Activated naive CD4-positive, alpha-beta T cell treated with Interleukin-2 at 50 U/mL for 16 hours (primary cell): ENCODE results near the gene MROH2B.
"Not testable (repeated sequence)": the region's sequence is repeated elsewhere in the genome, so short reads cannot be mapped to it uniquely, and the experiment has no call there.

Source experiments
- DNase-seq: peaks from one replicate; pipeline ENCODE4 v3.0.0-alpha.2; 2020

Gene MROH2B

DNA sequence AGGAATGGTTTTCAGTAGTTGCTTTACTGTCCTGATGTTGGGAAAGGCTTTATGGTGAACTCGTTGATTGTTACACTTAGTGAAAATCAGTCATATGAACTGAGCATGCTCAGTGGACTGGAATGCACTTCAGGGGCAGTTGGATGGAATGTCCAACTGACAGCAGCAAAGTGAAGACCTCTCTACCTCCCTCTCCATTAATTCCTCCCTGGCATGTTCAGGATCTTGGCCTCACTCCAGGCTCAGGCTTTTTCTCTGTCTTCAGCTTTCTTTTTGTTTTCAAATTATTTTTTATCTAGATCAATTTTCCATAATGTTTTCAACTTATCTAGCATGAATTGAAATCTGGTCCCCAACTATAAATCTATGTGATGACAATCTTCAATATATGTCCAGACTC is at the start of gene MROH2B:
Gene MROH2B, minus strand, starts transcription at position 101 of the 400 bp plus-strand sequence. CDS start 490 bp downstream, outside the sequence.
- no peak for DNase-seq

DNA sequence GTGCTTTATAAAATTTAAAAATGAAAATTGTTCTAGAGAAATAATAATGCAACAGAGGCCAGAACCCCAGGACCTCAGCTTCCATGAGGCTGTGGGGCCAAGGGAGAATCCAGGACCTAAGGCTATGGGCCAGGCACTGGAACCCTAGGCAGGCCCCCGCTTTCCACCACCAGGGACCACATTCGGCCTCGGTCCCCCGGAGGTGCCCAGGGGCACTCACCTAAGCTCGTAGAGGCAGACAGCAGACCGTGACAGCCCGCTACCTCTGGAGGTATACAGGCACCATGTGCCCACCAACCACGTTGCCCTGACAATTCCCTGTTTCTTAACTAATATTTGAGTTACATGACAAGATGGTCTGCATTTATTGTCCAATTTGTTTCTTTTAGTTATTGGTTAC is 49.5 kb upstream of the MROH2B start:
- DNase-seq, result no peak

DNA sequence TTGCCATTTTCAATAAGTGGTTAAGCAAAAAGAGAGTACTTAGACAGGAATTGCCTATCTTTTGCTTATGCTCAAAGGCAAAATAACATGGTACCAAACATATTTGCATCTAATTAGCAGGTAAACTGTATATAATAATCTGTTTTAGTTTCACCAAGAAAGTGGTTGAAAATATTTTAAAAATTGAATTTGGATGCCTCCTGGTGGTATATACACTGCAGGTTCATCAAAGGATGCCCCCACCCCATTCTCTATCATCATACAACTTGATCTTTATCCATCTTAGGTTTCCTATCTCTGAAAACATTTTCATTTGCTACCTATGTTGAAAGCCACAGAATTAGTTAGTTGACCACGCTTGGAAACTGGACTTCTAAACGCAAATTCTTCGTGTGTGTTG is 47.0 kb upstream of the MROH2B start:
- DNase-seq, result no peak

DNA sequence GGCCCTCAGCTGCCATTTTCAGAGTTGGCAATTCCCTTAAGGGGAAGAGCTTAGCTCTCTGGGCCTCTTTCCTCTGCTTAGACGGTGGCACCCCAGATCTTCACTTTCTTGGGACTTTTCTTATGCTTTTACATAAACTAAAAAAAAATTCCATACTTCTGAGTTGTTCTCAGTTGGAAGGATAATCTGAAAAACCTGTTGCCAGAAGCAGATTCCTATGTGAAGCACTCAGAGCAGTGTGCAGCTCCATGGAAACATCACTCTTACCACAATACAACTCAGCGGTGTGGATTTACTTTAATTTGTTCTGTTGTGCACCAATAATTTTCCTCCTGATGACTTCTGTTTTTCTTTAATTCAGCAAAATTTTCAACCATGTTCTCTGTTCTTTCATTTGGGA is 44.1 kb upstream of the MROH2B start:
- no peak for DNase-seq

DNA sequence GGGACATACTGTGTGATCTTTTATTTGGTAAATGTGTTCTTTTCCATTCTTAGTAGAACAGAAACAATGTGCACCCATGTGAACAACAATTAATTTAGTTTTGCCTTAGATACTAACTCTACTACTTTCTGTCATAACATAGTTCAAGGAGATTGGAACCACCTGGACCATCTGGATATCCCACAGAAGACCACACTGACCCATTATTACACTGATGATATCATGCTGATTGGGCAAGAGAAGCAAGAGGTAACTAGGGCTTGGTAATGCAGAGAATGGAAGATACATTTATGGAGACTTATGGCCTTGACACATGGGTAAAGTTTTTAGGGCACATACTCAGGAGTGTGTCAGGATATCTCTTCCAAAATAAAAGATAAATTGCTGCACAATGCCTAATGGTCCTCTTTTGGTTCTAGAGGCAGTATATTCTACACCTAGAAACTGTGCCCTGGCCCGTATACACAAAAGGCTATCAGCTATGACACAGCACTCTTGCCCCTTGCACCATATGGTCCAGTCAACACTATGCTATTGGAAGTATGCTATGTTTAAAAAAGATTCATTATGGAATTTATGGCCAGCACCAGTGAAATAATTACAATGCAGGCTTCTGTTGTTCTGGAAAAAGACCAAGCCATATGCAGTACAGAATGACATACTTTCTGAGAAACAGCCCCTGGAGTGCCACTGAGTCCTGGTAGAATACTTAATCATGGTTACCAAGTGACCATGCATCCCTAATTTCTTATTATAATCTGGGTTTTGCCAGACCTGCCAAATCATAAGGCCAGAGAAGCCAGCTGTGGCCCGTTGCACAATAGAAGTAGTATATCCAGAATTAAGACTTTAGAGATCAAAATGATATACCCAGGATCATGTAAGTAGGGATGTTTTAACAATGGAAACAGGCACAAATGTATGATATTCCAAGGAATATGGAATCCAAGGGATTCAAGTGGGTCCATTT is 41.6 kb upstream of the MROH2B start:
- DNase-seq, result no peak

DNA sequence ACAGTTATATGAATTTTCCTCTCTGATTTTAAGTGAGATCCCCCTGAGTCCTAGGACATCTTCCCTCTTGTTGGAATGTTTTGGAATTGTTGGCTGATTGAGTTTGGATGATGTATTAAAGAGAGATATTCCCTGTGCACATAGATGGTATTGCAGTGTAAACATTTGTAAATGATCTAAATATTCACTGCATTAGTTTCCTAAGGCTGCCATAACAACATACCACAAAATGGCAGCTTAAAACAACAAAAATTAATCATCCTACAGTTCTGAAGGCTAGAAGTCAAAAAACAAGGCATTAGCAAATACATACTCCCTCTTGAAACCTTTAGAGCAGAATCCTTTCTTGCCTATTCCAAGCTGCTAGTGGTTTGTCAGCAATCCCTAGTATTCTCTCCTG is 38.0 kb upstream of the MROH2B start:
- no peak for DNase-seq

DNA sequence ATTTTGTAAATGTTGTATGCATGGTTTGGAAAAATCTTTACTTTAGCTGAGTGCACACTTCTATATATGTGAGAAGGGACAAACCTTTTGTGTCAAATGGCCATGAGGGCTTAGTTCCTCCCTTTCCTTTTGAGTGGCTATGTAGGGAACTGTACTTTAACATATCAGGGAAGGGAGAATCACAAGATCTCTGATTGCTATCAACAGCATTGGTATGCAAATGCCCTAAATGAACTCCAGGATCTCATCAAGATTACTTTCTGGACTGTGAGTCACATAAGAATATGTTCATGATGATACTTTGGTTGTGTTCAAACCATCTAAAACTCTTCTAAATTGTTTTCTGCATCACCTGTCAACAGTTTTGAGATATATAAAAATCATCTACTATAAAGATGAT is 31.2 kb upstream of the MROH2B start:
- DNase-seq, result no peak

DNA sequence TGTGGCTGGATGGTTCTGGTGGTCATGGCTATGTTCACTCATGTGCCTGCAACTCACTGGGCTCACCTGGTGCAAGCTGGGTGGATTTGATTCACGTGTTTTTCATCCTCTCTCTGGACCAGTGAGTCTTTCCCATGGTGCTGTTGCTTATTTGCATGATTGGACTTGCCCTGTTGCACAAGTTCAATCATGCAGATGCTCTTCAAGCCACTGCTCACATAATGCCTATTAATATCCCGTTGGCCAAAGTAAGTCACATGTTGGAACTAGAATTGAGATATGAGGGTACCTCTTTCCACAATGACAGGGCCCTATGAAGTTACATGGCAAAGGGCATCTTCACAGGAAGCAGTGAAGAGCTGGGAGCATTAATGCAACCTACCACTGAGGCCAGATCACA is 26.5 kb upstream of the MROH2B start:
- DNase-seq, result no peak

DNA sequence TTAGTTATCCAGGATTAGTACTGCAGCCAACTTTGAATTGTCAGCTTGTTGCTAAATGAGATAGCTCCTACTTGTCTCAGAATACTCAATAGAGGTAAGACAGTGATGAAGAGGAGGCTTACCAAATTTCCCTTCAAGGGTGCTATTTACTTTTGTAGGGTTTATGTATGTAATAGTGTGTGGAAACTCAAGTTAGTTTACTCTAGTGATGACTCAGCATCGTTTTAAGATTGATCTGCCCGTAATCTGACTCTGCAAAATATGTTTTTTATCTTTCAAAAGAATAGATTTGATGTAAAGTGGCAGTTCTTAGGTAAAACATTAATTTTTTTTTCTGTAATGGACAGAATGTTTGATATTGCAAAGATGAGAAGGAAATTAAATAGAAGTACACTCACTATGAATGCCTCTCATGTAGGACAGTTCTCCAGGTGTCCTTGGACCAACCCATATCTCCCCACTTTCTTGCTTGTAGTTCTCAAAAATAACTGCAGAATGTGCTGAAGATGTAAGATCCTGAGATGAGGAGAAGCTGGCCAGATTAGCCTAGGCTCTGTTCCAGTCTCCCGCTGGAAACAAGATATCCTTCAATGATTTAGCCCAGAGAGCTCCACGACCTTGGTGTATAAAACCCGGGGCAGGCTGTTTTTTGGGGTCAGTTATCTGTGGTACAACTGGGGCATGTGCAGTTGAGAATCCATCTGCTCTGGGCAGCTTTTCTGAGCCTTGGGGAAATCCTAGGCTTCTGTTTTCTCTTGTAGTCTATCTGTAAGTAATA is 24.4 kb upstream of the MROH2B start:
- DNase-seq, result no peak

DNA sequence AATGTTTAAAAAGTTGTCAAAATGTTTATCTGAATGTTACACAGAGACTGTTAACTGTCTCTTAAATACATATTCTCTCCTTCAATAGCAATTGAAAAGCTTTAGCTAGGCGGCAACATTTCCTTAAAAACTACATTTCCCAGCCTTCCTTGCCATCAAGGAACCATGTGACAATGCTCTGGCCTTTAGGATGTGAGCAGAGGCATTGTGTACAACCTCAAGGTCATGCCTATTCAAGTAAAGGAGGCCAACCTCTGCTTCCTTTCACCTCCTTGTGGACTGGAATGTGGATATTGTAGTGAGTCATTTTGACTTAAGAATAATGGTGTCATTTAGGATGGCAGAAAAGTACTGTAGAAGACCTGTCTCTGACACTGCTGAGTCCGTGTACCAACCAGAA is 23.7 kb upstream of the MROH2B start:
- no peak for DNase-seq

DNA sequence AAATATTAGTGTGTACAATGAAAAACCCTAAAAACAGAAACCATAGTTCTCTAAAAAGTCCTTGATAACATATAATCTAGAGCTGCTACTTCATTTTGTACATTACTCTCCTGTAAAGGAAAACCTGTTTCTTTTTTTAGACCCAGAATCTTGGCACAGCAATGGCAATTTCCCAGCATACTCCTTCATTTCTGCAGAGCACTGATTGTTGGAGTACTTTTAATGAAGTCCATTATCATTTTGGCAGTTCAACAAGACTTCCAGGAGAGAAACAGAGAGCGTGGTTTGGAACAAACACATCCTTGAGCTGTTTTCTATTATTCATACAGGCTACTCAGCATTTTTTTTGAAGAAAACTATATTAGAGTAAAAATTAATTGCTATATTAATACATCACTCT is 22.7 kb upstream of the MROH2B start:
- DNase-seq, result no peak

DNA sequence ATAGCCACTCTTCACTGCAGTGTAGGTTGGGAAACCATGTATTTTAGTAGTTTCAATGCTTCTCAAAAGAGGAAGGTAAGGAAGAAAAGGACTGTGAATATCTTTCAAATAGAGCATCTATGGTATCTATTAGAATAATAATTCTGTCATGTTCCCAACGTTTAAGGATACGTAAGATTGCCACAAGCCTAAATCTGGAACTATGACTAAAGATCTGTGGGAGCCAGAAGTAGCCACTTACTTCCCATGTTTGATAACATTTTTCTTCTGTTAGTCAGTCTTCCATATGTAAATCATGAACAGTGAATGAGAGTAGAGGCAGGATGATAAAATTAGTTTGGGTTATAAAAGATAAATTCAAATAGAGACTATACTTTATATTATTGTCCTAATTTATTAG is 16.3 kb upstream of the MROH2B start:
- no peak for DNase-seq

DNA sequence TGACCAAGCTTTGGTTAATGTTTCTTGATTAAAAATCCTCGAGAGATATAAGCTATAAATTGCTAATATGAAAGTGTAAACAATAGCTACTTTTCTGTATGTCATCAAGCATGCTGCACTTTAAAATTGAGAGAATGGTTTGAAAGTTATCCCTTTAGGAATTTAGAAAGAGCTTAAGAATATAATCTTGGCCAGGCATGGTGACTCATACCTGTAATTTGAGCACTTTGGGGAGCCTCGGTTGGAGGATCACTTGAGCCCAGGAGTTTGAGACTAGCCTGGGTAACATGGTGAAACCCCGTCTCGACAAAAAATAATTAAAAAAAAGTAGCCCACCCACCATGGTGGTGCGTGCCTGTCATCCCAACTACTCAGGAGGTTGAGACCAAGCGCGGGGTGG is 12.2 kb upstream of the MROH2B start:
- no peak for DNase-seq

DNA sequence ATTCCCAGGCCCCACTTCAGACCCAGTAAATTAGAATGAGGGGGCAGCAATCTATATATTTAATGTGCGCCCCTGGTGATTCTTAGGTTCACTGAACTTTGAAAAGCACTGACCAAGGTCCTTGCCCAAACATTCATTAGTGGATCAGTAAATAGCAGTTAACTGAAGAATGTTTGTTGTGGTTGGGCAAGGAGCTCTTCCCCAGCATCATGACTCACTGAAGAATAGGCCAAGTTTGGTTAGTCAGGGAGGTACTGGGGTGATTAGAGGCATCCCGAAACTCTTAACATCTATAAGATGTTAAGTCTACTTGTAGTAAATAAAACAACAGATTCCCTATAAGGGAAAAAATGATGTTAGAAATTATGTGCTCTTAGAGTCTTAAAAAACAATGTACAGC is 833 bp upstream of the MROH2B start:
- DNase-seq, result no peak

DNA sequence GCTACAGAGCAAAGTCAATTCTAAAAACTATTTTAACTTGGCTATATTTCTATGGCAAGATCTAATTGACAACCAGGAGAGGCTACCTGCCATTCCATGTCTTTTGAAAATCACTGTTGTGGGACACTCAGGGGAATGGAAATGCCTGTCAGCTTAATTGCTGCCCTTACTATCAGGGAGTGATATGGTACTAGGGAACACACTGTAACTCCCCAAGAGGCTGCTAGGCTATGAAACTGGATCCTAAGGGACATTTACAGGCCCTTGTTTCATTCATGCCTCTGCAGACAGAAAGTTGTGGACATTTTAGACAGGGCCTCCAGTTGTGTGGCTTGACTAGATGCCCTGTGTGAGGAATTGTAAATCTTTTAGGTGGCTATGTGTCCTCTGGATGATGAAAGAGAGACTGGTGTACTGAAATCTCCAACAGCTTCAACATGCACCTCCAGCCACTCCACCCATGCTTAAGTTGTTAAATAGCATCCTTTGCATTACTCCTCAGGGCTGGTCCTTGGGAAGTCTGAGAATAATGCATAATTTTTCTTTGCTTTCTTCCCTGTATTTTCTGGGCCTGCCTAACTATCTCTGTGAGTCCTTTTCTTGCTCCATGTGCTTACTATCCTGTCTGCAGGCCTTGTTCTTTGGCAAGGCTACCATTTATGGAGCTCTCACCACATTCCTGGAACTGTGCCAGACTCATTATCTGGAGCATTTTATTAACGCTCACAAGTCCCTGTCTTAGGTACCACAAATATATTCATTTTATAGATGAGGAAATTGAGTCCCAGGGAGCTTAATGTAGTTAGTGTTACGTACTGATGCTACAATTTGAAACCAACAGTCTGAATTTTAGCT is 3.2 kb downstream of the MROH2B start:
- DNase-seq, result no peak

DNA sequence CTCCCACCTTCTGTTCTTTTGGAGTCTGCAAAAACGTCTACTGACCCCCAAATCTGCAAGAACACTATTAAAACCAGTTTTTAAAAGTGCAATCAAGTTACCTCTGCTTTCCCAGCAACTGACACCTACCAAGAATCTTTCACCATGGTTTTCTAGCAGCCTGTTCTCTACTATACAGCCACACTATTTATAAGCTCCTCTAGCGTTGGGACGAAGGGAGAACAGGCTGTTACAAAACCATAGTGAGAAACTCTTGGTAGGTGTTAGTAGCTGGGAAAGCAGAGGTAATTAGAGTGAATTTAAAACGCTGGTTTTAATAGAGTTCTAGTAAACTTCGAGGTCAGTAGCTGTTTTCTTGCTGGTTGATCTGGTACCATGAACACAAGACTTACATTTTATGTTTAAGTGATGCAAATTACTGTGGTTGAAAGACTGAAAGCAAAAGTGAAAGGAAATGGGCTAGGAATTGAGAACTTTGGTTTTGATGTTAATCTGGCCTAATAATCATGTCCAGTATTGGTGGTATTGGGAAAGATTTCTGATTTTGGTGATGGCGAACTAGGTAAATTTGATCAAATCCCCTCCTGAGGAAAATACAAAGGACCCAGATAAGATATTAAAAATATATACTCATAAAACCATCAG is 5.3 kb downstream of the MROH2B start:
- DNase-seq, result no peak

DNA sequence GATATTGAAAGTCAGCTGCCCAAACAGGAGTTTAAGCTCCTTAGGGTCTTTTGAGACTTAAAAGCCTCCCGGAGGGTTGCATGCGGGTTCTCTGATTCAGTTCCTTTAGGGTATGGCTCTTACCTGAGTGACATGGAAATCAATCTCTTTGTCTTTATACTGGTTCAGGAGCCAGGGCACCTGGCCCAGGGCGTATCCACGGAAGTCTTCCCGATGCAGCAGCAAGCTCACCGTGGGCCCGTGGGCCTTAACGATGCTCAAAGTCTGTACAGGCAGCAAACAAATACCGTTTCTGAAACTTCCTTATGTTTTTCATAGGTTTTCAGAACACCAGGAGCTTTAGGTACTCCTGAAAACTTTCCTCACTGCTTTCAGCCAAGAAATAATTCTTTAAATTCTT is 13.2 kb downstream of the MROH2B start:
- no peak for DNase-seq

DNA sequence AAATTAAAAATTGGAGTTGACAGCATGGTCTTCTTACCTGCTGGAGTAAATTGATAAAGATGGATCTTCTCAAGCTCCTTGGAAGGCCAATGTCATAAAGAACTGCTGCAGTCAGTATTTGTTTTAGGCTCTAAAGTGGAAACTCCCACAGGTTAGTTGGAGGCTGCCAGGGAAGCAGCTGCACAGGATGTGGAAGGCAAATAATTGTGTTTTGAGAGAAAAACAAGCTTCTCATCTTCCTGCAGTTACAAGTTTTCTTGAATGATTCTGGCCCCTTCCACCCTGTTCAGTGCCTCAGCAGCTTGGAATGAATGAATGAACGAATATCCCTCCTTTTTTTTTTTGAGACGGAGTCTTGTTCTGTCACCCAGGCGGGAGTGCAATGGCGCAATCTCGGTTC is 13.9 kb downstream of the MROH2B start:
- DNase-seq, result no peak

DNA sequence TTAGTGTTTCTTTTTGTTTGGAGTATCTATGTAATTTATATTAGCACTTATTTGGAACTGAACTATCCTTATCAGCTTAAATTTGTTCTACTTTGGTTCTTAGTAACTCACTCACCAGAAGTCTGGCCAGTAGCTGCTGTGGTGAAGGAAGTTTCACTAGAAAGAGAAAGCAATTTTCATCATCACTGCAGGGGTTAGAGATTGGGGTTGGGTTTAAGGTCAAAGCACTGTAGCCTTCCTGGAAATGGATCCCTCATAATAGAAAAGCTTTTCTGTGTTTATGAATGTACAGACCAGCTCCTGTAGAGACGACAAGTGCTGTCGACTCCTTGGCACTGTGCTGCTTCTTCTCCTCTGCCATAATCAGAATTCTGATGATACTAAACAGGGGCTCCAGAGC is 22.2 kb downstream of the MROH2B start:
- no peak for DNase-seq

DNA sequence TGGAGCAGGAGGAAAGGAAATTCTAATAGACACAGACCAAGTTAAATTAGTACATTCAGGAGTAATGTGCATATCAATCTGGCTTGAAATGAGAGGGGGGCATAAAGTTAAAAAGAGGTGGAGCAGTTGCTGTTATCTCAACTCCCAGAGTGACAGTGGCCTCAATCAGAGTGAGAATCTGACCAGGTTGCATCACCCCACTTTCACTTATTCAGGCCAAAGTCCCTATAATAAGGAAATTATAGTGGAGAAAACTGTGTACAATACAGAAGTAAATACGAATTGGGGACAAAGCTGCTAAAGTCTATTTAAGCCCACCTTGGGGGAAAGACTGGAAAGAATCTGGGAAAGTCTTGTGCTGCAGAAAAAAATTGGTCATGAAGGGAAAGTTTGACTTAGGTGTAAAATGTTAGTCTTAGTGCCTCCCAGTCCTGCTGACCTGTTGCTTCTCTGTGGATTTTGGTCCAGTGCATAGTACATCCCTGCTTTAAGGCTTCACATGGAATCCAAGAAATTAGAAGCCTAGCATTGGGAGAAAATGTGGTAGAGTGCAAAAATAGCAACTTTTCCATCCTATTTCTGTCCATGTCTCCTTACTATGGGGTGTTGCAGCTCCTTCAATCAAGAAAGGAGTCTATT is 27.9 kb downstream of the MROH2B start:
- no peak for DNase-seq

DNA sequence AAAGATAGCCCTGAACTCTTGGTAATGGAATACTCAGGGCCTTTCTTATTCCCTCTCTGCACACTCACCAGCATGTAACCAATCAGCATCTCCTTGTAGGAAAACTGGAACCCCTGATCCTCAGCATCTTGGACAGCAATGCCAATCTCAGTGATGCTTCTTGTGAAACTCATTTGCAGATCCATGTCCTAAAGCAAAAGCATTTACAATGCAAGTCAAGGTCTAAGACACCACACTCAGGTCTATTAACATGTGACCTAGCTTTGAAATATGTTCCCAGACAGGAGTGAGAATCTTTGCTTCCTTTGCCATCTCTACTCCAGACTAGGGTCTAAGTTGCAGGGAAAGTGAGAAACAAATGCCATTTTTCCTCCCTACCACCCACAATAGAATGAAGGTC is 38.2 kb downstream of the MROH2B start:
- DNase-seq, result no peak

DNA sequence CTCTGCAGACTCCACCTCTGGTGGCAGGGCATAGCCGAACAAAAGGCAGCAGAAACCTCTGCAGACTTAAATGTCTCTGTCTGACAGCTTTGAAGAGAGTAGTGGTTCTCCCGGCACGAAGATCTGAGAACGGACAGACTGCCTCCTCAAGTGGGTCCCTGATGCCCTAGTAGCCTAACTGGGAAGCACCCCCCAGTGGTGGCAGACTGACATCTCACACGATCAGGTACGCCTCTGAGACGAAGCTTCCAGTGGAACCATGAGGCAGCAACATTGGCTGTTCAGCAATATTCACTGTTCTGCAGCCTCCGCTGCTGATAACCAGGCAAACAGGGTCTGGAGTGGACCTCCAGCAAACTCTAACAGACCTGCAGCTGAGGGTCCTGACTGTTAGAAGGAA is 48.5 kb downstream of the MROH2B start:
- DNase-seq, result not testable (repeated sequence)
